DMS 273 treated with DMSO at 0.1 percent for 48 hours (cell line): ENCODE results near the gene ANKS3.

Experiments used
- DNase-seq: peaks from one replicate; lab custom pipeline; 2025; lab: John Stamatoyannopoulos, UW

The ANKS3 gene

GRCh38 chr16:4696172-4696904 is 37.7 kb downstream of the ANKS3 start:
- DNase-seq, result no peak

- no peak for DNase-seq
Observed at GRCh38 chr16:4695473-4696171, 38.4 kb downstream of the ANKS3 start.

- DNase-seq, result no peak
Observed at GRCh38 chr16:4694642-4695451, 39.2 kb downstream of the ANKS3 start.

- DNase-seq, result no peak
Observed at GRCh38 chr16:4693956-4694641, 40.0 kb downstream of the ANKS3 start.

DNA sequence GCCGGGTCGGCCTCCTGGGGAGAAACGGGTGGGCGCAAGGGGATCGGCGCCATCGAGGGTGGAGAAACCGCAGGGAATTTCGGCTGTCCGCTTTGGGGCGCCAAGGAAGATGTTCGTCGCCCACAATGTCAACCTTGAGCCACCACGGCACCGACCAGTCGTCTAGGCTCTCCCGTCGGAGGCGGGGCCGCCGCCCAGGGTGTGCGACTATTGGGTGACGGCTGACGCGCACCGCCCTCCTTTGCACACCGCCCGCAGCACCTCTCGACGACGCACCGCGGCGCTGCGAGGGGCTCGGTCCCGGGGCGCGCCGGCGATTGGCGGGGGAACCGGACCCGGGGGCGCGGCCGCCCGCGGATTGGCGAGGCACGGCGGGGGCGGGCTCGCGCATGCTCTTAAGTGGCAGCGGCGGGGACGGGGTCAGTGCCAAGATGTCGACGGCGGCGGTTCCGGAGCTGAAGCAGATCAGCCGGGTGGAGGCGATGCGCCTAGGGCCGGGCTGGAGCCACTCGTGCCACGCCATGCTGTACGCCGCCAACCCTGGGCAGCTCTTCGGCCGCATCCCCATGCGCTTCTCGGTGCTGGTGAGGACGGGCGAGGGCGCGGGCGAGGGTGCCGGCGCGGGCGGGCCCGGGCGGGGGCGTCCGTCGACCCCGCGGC is 40.6 kb downstream of the ANKS3 start, which contains the start of gene NUDT16L1:
Gene NUDT16L1 (plus strand): TSS at position 267 of the 660 bp plus-strand sequence. CDS start 165 bp downstream, at position 432.
- DNase-seq, result peak; percentile 84

DNA sequence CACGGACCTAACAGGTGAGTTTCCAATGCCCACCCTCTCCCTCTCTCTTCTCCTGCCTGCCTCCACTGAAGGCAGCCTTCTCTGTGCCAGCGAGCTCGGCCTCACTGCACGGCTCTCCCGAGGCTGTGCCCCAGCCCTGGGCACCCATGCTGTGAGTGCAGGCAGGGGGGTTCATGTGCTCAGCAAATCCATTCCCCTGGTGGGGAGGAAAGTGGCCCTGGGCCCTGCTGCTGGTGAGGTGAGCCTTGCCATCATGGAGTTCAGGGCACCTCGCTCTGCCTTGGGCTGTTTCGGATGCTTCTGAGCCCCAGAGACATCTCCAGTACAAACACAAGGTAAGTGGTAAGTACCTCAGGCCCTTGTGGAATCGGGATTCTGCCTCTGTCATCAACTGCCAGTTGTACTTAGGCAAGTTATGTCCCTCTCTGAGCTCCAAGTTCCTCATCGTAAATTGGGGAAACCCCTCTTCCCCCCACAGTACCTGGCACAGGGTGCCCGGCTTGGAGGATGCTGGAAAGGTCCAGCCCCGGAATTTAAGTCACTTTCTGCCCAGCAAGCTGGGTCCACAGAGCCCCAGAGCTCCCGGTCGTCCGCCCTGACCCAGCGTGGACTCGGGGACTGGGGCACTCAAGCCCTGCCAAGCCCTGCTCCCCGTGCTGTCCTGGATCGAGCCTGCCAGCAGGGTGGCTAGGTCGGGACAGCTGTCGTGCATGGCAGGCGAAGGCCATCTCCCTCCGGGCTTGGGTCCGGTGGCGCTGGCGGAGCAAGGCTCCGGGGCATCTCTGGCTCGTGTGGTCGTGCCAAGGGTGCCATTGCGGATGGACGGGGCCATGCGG is 41.4 kb downstream of the ANKS3 start:
- DNase-seq, result no peak

- DNase-seq, result no peak
Observed at GRCh38 chr16:4691666-4692412, 42.2 kb downstream of the ANKS3 start.

DNA sequence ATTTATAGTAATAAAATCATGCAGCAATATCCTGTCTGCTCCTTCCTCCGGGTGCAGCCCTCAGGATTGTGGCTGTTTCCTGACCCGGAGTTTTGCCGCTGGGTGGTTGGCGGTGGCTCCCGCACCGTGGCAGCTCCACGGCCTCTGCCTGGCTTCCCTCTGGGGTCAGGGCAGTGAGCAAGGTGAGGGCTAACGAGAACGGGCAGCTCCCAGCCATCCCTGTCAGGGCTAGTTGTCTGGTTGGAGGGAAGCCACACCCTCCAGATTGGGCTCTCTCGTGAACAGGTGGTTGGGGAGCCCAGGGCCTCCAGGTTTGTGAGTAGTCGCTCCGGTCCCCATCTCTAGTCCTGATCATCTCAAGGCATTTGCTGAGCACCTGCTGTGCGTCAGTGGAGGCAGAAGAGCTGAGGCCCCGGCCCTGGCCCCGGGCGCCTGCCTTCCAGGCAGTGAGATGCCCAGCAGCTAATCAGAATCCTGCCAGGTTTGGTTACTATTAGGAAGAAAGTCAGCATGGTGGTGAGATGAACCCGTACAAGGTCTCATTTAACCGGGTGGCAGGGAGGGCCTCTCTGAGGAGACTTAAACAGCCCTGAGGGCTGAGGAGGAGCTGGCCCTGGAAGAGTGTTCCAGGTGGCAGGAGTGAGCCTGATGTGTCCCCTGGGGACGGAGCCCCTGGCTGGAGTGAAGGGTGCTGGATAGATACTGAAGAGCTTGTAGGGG is 43.0 kb downstream of the ANKS3 start:
- DNase-seq, result no peak

- no peak for DNase-seq
Observed at GRCh38 chr16:4689864-4690704, 44.0 kb downstream of the ANKS3 start.

- no peak for DNase-seq
Observed at GRCh38 chr16:4689091-4689671, 44.9 kb downstream of the ANKS3 start.

DNA sequence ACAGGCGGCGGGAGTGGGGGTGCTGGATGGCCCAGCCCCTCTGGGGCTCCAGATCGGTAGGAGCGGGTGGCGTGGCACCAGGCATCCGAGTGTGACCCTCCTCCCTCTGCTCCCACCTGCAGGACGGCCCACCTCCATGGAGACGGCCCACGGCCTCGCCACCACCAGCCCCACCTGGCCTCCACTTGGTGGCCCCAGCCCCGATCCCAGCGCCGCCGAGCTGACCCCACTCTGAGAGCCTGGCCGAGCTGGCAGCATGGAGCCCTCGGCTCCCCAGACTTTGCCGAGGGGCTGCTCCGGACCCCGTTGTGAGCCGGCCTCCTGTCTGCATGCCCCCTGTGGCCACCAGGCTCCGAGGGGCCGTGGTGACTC is 45.4 kb downstream of the ANKS3 start:
- DNase-seq, result no peak

- no peak for DNase-seq
Observed at GRCh38 chr16:4687946-4688673, 46.0 kb downstream of the ANKS3 start.

DNA sequence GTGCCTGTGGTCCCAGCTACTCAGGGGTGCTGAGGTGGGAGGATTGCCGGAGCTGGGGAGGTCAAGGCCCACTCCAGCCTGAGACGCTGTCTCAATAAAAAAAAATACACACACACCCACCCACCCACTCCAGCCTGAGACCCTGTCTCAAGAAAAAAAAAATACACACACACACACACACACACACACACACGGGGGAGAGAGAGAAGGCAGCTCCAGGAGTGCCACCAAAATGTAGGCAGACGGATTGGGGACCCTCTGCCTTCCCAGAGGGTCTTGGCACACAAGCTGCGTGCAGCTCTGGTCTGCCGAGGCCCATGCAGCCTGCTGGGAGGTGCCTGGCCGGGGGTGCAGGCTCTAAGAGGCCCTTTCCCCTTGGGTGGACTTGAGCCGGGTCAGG is 46.7 kb downstream of the ANKS3 start:
- no peak for DNase-seq

DNA sequence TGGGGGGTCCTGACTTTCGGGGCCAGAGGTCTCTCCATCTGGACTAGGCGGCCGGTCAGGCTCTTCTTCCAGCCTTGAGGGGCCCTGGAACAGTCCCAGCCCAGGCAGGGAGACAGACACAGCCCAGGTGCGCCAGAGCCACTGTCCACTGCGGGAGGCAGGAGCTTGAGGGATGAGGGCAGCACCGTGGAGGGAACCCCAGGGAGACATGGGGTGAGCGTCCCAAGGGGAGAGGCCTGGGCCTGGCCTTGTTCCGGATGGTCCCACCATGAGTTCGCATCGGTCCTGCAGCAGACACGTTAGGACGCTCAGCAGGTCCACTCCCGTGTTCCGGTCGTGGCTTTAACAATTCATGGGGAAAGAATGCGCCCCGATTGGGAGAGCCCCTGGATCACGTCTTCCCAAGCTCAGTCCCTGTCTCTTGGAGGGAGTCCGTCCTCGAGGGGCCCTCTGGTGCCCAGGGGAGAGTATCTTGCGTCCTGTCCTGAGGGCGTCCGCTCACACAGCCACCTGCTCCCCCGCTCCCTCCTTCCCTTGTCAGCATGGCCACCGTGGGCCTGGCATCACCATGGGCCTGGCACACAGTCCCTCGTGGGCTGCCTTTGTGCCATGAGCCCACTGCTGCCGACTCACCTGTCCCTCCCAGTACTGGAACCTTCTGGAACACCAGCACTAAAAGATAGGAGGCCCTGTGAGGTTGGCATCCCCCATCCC is 47.4 kb downstream of the ANKS3 start:
- DNase-seq, result no peak

GRCh38 chr16:4685776-4686496 is 48.1 kb downstream of the ANKS3 start:
- DNase-seq, result no peak

DNA sequence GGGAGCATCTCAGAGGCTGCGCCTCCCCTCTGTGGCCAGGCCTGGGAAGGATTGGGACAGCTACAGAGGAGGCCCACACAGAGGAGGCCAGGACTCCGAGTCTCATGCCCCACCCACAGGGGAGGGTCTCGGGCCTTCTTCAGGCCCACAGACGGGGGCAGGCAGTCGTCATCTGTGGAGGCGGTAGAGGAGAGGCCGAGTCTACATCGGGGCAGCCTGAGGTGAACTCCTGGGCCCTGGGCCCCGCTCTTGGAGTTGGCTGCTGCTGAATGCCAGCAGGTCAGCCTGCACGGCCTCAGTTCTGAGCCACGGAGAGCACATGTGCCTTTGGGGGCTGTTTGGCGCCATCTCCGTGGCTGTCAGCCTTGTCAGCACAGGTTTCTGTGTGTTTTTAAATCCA is 48.8 kb downstream of the ANKS3 start:
- DNase-seq, result no peak
